ENCODE measurements around the gene PRLH.
"Not testable (repeated sequence)": the region's sequence is repeated elsewhere in the genome, so short reads cannot be mapped to it uniquely, and the experiment has no call there.

The PRLH gene

DNA sequence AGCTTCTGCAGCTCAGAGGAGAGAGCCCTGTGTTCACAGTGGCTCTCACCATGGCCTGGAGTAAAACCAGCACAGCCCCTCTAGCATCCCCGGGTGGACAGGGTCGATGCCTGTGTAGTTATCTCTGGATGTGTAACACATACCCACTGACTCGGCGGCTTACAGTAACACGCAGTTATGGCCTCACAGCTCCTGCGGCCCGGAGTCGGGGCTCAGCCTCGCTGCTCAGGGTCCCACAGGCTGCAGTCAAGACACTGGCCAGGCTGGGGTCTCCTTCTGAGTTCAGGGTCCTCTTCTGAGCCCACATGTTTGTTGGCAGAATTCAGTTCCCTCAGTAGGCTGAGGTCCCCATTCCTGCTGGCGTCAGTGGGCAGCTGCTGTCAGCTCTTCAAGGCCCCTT, 26.7 kb downstream of the PRLH start:
- TF ChIP-seq, protein P1, sequence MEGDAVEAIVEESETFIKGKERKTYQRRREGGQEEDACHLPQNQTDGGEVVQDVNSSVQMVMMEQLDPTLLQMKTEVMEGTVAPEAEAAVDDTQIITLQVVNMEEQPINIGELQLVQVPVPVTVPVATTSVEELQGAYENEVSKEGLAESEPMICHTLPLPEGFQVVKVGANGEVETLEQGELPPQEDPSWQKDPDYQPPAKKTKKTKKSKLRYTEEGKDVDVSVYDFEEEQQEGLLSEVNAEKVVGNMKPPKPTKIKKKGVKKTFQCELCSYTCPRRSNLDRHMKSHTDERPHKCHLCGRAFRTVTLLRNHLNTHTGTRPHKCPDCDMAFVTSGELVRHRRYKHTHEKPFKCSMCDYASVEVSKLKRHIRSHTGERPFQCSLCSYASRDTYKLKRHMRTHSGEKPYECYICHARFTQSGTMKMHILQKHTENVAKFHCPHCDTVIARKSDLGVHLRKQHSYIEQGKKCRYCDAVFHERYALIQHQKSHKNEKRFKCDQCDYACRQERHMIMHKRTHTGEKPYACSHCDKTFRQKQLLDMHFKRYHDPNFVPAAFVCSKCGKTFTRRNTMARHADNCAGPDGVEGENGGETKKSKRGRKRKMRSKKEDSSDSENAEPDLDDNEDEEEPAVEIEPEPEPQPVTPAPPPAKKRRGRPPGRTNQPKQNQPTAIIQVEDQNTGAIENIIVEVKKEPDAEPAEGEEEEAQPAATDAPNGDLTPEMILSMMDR (conservative IDR thresholded peaks at IDR 0.05; ENCODE audit: low read length): no peak
- no peak for TF ChIP-seq EZH2phosphoT487 (IDR thresholded peaks at IDR 0.05; ENCODE audit: borderline replicate concordance)
- no peak overlapping the region for H3K4me2 ChIP-seq (ENCODE audit: low read depth, low read length, poor library complexity, severe bottlenecking)
- no peaks in the 10 kb centered on the region for H3K79me2 ChIP-seq (ENCODE audit: insufficient read depth, low read length)
- no peaks in the 10 kb centered on the region for H3K36me3 ChIP-seq (ENCODE audit: insufficient read depth, low read length)
- no peaks in the 10 kb centered on the region for H3K27me3 ChIP-seq (ENCODE audit: insufficient read depth, low read length, poor library complexity, severe bottlenecking)
- no peaks in the 10 kb centered on the region for H3K9me3 ChIP-seq (ENCODE audit: insufficient read depth, low read depth, low read length)
- no peak overlapping the region for H3K4me3 ChIP-seq (ENCODE audit: low read length, poor library complexity, severe bottlenecking)
- H2AFZ ChIP-seq (ENCODE audit: low read length): no peak overlapping the region
- H4K20me1 ChIP-seq (ENCODE audit: insufficient read depth, low read length, poor library complexity, severe bottlenecking): no peaks in the 10 kb centered on the region
- H3K9ac ChIP-seq (ENCODE audit: low read depth, low read length, poor library complexity, severe bottlenecking): no peak overlapping the region
- H3F3A ChIP-seq (ENCODE audit: low read depth): no peaks in the 10 kb centered on the region
- H3K9me2 ChIP-seq (replicated peaks; ENCODE audit: low read depth, low read length): no peaks in the 10 kb centered on the region
- peaks cover 6% of the 10 kb centered on the region for H3K4me1 ChIP-seq (ENCODE audit: insufficient read depth, low read length, poor library complexity, severe bottlenecking)

- TF ChIP-seq EZH2phosphoT487 (IDR thresholded peaks at IDR 0.05; ENCODE audit: borderline replicate concordance): no peak
- TF ChIP-seq, protein P1 (conservative IDR thresholded peaks at IDR 0.05; ENCODE audit: low read length): no peak
- Histone ChIP-seq H3K36me3 (ENCODE audit: insufficient read depth, low read length) (no peaks in the 10 kb centered on the region), H3K9me2 (replicated peaks; ENCODE audit: low read depth, low read length) (no peaks in the 10 kb centered on the region), H3K4me2 (ENCODE audit: low read depth, low read length, poor library complexity, severe bottlenecking) (no peak overlapping the region), H3K4me3 (ENCODE audit: low read length, poor library complexity, severe bottlenecking) (no peak overlapping the region), H3K79me2 (ENCODE audit: insufficient read depth, low read length) (no peaks in the 10 kb centered on the region), H3K9me3 (ENCODE audit: insufficient read depth, low read depth, low read length) (no peaks in the 10 kb centered on the region), H2AFZ (ENCODE audit: low read length) (no peak overlapping the region), H3K4me1 (ENCODE audit: insufficient read depth, low read length, poor library complexity, severe bottlenecking) (peaks cover 6% of the 10 kb centered on the region), H3K9ac (ENCODE audit: low read depth, low read length, poor library complexity, severe bottlenecking) (no peak overlapping the region), H3F3A (ENCODE audit: low read depth) (no peaks in the 10 kb centered on the region), H4K20me1 (ENCODE audit: insufficient read depth, low read length, poor library complexity, severe bottlenecking) (no peaks in the 10 kb centered on the region), H3K27me3 (ENCODE audit: insufficient read depth, low read length, poor library complexity, severe bottlenecking) (no peaks in the 10 kb centered on the region)
Measured at GRCh38 chr2:237593596-237594320, 27.4 kb downstream of the PRLH start.

DNA sequence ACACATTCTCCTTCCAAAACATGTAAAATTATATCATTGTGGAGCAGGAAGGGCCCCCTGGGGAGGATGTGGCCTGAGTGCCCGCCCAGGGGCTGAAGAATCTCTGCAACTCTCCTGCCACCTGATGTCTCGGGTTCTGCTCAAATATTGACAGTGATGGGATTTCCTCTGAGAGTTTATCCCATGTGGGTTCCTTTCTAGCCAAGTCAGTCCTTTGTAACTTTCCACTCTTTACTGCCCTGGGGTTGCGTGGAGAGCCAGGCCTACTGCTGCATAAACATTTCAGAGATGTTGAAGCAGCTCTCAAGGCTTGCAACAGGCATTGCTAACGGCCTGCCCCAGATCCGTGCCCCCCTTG, 28.1 kb downstream of the PRLH start:
- Histone ChIP-seq H3K27me3 (ENCODE audit: insufficient read depth, low read length, poor library complexity, severe bottlenecking) (no peaks in the 10 kb centered on the region), H3K4me3 (ENCODE audit: low read length, poor library complexity, severe bottlenecking) (no peak overlapping the region), H3K9me3 (ENCODE audit: insufficient read depth, low read depth, low read length) (no peaks in the 10 kb centered on the region), H4K20me1 (ENCODE audit: insufficient read depth, low read length, poor library complexity, severe bottlenecking) (no peaks in the 10 kb centered on the region), H3K4me2 (ENCODE audit: low read depth, low read length, poor library complexity, severe bottlenecking) (no peak overlapping the region), H3K9me2 (replicated peaks; ENCODE audit: low read depth, low read length) (no peaks in the 10 kb centered on the region), H3K36me3 (ENCODE audit: insufficient read depth, low read length) (no peaks in the 10 kb centered on the region), H3K9ac (ENCODE audit: low read depth, low read length, poor library complexity, severe bottlenecking) (no peak overlapping the region), H3K4me1 (ENCODE audit: insufficient read depth, low read length, poor library complexity, severe bottlenecking) (peaks cover 6% of the 10 kb centered on the region), H2AFZ (ENCODE audit: low read length) (no peak overlapping the region), H3K79me2 (ENCODE audit: insufficient read depth, low read length) (no peaks in the 10 kb centered on the region), H3F3A (ENCODE audit: low read depth) (no peaks in the 10 kb centered on the region)
- TF ChIP-seq, protein P1 (conservative IDR thresholded peaks at IDR 0.05; ENCODE audit: low read length): no peak
- TF ChIP-seq EZH2phosphoT487 (IDR thresholded peaks at IDR 0.05; ENCODE audit: borderline replicate concordance): no peak

DNA sequence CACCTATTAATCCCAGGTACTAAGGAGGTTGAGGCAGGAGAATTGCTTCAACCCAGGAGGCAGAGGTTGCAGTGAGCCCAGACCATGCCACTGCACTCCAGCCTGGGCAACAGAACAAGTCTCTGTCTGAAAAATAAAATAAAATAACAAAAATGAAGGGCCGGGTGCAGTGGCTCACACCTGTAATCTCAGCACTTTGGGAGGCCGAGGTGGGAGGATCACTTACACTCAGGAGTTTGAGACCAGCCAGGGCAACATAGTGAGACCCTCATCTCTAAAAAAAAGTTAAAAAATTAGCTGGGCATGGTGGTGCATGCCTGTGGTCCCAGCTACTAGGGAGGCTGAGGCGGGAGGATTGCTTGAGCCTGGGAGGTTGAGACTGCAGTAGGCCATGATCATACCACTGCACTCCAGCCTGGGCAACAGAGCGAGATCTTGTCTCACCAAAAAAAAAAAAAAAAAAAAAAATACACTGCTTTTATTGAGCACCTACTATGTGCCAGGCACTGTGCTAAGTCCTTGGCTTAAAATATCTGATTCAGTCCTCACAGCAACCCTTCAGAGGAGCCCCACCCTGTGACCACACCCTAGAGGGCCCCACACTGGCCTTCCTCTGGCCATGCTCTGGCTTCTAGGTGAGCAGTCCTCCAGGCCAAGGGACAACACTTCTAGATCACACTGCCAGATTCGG, 29.6 kb downstream of the PRLH start:
- H3K36me3 ChIP-seq (ENCODE audit: insufficient read depth, low read length); H3K27me3 ChIP-seq (ENCODE audit: insufficient read depth, low read length, poor library complexity, severe bottlenecking); H3K9ac ChIP-seq (ENCODE audit: low read depth, low read length, poor library complexity, severe bottlenecking); H3K79me2 ChIP-seq (ENCODE audit: insufficient read depth, low read length); H3F3A ChIP-seq (ENCODE audit: low read depth); H3K9me2 ChIP-seq (replicated peaks; ENCODE audit: low read depth, low read length); H3K4me2 ChIP-seq (ENCODE audit: low read depth, low read length, poor library complexity, severe bottlenecking); H2AFZ ChIP-seq (ENCODE audit: low read length); H3K9me3 ChIP-seq (ENCODE audit: insufficient read depth, low read depth, low read length); H4K20me1 ChIP-seq (ENCODE audit: insufficient read depth, low read length, poor library complexity, severe bottlenecking); H3K4me3 ChIP-seq (ENCODE audit: low read length, poor library complexity, severe bottlenecking); H3K4me1 ChIP-seq (ENCODE audit: insufficient read depth, low read length, poor library complexity, severe bottlenecking): not testable (repeated sequence)
